ES-I3 (cell line): ENCODE results near the gene IFNL2.
"Not testable (repeated sequence)": the region's sequence is repeated elsewhere in the genome, so short reads cannot be mapped to it uniquely, and the experiment has no call there.

Experiments
- H3K36me3 ChIP-seq: 2 replicates; pipeline ENCODE4 v1.6.1; 2013; ENCODE audit warnings: mild to moderate bottlenecking, low read length, control low read depth, moderate library complexity; ENCODE audit not compliant: insufficient read depth
- H3K4me1 ChIP-seq: 2 replicates; pipeline ENCODE4 v1.6.1; 2013; ENCODE audit warnings: mild to moderate bottlenecking, control low read depth, low read length; ENCODE audit not compliant: insufficient read depth
- H3K9ac ChIP-seq: 2 replicates; pipeline ENCODE4 v1.6.1; 2013; ENCODE audit warnings: low read depth, mild to moderate bottlenecking, low read length, moderate library complexity
- H3K9me3 ChIP-seq: 2 replicates; pipeline ENCODE4 v1.6.1; 2013; ENCODE audit warnings: mild to moderate bottlenecking, low read length, moderate library complexity; ENCODE audit not compliant: control insufficient read depth, insufficient read depth

Gene IFNL2

GRCh38 chr19:39268085-39268484 lies at the start of gene IFNL2:
Gene IFNL2, plus strand, starts transcription at chr19:39268396. Its CDS starts 173 bp downstream, at chr19:39268569.
- H3K9ac ChIP-seq, H3K9me3 ChIP-seq, H3K36me3 ChIP-seq, H3K4me1 ChIP-seq: not testable (repeated sequence)

DNA sequence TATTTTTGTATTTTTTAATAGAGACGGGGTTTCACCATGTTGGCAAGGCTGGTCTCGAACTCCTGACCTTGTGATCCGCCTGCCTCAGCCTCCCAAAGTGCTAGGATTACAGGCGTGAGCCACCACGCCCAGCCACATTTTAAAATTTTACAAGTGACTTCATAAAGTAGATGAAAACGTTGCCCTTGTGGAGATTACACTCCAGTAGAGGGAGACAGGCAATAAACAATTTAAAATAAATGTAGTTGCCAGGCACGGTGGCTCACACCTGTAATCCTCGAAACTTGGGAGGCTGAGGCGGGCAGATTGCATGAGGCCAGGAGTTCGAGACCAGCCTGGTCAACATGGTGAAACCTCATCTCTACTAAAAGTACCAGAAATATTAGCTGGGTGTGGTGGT lies 49.1 kb upstream of the IFNL2 start:
- not testable (repeated sequence) for H3K36me3 ChIP-seq, H3K9ac ChIP-seq, H3K9me3 ChIP-seq, H3K4me1 ChIP-seq

- Histone ChIP-seq H3K4me1 (no peaks in the 10 kb centered on the region), H3K9me3 (no peaks in the 10 kb centered on the region), H3K36me3 (no peaks in the 10 kb centered on the region), H3K9ac (no peak overlapping the region)
Measured at GRCh38 chr19:39223703-39224279, 44.4 kb upstream of the IFNL2 start.

DNA sequence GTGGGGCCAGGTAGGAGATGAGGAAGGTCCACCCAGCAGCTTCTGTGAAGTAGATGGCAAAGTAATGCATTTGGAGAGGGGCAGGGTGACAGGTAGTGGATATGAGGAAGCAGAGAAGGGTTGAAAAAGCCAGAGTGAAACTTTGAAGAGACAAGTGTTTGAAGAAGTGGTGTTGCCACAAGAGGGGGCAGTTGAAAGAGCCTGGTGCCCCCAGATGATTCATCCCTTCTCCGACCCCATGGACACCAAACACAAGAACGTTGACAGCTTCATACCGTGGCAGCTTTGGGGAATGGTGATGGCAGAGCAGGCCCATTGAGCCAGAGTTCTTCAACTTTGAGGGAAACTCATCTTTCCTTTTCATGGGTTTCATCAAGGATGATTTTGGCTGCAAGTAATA lies 43.3 kb upstream of the IFNL2 start:
- Histone ChIP-seq H3K4me1 (no peaks in the 10 kb centered on the region), H3K9me3 (no peaks in the 10 kb centered on the region), H3K9ac (no peak overlapping the region), H3K36me3 (no peaks in the 10 kb centered on the region)

DNA sequence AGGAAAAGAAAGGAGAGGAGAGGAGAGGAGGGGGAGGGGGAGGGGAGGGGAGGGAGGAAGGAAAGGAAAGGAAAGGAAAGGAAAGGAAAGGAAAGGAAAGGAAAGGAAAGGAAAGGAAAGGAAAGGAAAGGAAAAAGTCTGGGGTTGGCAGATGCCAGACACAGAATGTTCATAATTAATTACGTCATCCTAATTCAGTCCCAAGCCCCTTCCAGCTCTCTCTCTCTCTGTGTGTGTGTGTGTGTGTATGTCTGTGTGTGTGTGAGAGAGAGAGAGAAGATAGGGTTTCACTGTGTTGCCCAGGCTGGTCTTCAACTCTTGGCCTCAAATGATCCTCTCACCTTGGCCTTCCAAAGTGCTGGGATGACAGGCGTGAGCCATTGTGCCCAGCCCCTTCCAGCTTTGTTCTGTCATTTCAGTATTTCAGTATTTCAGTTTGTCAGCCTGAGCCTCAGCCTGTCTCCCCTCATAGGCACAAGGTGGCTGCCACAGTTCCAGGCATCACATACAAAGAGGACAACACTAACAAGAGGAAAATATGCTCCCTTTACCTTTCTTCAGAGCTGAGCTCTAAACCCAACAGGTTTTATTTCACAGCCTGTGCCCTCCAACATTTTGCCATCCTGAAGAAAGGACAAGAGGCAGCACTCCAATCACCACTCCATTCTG lies 38.0 kb upstream of the IFNL2 start:
- Histone ChIP-seq H3K9me3 (no peaks in the 10 kb centered on the region), H3K9ac (no peak overlapping the region)

GRCh38 chr19:39232708-39233107 lies 35.5 kb upstream of the IFNL2 start:
- no peak overlapping the region for H3K9ac ChIP-seq
- H3K9me3 ChIP-seq = no peaks in the 10 kb centered on the region
- no peaks in the 10 kb centered on the region for H3K36me3 ChIP-seq
- H3K4me1 ChIP-seq = no peaks in the 10 kb centered on the region; the same call in 1 of the 2 replicates

More for the DNA sequence above, 38.0 kb upstream of the IFNL2 start:
- no peaks in the 10 kb centered on the region for H3K36me3 ChIP-seq
- H3K4me1 ChIP-seq = no peaks in the 10 kb centered on the region

DNA sequence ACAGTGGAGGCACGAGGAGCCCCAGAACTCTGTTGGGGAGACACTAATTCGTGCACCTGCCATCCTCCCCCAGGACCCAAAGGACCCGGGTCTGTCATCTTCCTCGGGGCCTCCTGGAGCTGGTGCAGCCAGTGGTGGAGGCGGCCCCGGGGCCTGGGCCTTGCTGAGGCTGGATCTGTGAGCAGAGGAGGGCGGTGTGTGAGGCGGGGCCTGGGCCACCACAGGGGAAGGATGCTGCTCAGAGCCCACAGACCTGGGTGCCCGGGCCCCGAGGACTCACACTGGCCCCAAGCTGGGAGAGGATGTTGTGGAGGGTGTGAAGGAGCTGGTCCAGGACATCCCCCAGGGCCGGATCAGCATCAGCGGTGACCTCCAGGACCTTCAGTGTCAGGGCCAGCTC lies 31.7 kb upstream of the IFNL2 start:
- no peaks in the 10 kb centered on the region for H3K9me3 ChIP-seq
- H3K4me1 ChIP-seq = no peaks in the 10 kb centered on the region; the same call in 1 of the 2 replicates
- no peak overlapping the region for H3K9ac ChIP-seq
- no peaks in the 10 kb centered on the region for H3K36me3 ChIP-seq

- no peaks in the 10 kb centered on the region for H3K9me3 ChIP-seq
- no peak overlapping the region for H3K9ac ChIP-seq
- no peaks in the 10 kb centered on the region; the same call in 1 of the 2 replicates for H3K4me1 ChIP-seq
- no peaks in the 10 kb centered on the region for H3K36me3 ChIP-seq
Measured at GRCh38 chr19:39237200-39238184, 30.7 kb upstream of the IFNL2 start.

- Histone ChIP-seq H3K4me1 (no peaks in the 10 kb centered on the region; the same call in 1 of the 2 replicates), H3K36me3 (no peaks in the 10 kb centered on the region), H3K9ac (no peak overlapping the region), H3K9me3 (no peaks in the 10 kb centered on the region)
Measured at GRCh38 chr19:39238209-39238608, 30.0 kb upstream of the IFNL2 start.

DNA sequence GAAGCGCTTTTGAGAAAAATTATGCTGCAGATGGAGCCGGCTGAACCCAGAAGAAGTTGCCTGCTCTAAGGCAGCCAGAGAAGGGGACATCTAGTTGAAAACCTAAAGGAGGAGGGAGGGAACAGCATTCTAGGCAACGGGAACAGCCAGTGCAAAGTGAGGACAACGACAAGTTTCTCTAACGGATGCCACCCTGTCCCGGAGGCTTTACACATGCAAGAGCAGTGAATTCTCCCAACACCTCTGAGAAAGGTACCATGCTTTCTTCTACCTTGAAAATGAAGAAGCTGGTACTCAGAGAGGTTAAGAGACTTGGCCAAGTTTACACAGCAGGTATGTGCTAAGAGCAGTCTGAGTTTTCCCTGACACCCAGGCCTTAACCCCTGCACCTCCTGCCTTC lies 29.3 kb upstream of the IFNL2 start:
- Histone ChIP-seq H3K9ac (no peak overlapping the region), H3K9me3 (no peaks in the 10 kb centered on the region), H3K36me3 (no peaks in the 10 kb centered on the region), H3K4me1 (no peaks in the 10 kb centered on the region; the same call in 1 of the 2 replicates)

GRCh38 chr19:39240421-39240820 lies 27.8 kb upstream of the IFNL2 start:
- H3K4me1 ChIP-seq = no peaks in the 10 kb centered on the region; the same call in 1 of the 2 replicates
- no peaks in the 10 kb centered on the region for H3K9me3 ChIP-seq
- no peaks in the 10 kb centered on the region for H3K36me3 ChIP-seq
- H3K9ac ChIP-seq = no peak overlapping the region

GRCh38 chr19:39243741-39244140 lies 24.5 kb upstream of the IFNL2 start:
- H3K4me1 ChIP-seq = not testable (repeated sequence)

GRCh38 chr19:39244410-39245100 lies 23.6 kb upstream of the IFNL2 start, which contains the start of gene IFNL3:
Gene IFNL3, minus strand, starts transcription at chr19:39245006. Its CDS starts 39 bp downstream, at chr19:39244967.
- H3K4me1 ChIP-seq, H3K36me3 ChIP-seq, H3K9me3 ChIP-seq, H3K9ac ChIP-seq: not testable (repeated sequence)

More at GRCh38 chr19:39243741-39244140, 24.5 kb upstream of the IFNL2 start:
- H3K9me3 ChIP-seq, H3K9ac ChIP-seq, H3K36me3 ChIP-seq: not testable (repeated sequence)

- not testable (repeated sequence) for H3K36me3 ChIP-seq, H3K9ac ChIP-seq, H3K9me3 ChIP-seq, H3K4me1 ChIP-seq
Measured at GRCh38 chr19:39245166-39245565, 23.0 kb upstream of the IFNL2 start.
